GM21390 (cell line): ENCODE measurements around the gene CAAP1.
"Not testable (repeated sequence)": the region's sequence is repeated elsewhere in the genome, so short reads cannot be mapped to it uniquely, and the experiment has no call there.

Experiments used
- ATAC-seq: cut with Tn5 transposase; IDR thresholded peaks from one replicate; pipeline ENCODE4 v1.9.1; 2021; ENCODE audit not compliant: unreplicated experiment

The CAAP1 gene, protein sequence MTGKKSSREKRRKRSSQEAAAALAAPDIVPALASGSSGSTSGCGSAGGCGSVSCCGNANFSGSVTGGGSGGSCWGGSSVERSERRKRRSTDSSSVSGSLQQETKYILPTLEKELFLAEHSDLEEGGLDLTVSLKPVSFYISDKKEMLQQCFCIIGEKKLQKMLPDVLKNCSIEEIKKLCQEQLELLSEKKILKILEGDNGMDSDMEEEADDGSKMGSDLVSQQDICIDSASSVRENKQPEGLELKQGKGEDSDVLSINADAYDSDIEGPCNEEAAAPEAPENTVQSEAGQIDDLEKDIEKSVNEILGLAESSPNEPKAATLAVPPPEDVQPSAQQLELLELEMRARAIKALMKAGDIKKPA

DNA sequence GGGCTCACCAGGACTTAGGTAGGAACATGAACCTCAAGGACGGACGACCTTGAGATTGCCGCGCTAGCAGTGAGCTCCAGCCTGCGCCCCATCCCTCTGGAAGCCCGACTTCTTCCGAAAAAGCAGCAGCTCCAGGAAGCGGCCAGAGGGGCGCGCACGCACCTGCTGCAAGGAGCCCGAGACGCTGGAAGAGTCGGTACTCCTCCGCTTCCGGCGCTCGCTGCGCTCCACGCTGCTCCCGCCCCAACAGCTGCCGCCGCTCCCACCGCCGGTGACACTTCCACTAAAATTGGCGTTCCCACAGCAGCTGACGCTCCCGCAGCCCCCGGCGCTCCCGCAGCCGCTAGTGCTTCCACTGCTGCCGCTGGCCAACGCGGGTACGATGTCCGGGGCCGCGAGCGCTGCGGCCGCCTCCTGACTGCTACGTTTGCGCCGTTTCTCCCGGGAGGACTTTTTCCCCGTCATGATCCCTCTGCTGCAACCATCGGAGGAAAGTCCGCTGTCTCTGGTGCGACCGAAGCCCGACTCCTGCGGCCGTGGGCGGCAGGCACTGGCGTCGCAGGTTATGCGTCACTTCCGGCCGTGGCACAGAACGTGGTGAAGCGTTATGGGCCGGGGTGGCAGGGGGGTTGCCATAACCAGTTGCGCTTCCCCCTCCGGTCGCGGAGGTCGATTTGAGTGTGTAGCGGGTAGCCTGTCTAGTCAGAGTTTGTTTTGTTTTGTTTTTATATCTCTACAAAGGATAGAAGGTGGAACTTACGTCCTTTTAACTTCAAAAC, at the start of gene CAAP1:
Gene CAAP1, minus strand, starts transcription at position 552 of the 779 bp plus-strand sequence. Its CDS starts 87 bp downstream, at position 465.
- ATAC-seq: peak; percentile 92

- ATAC-seq: no peak
Observed at GRCh38 chr9:26940779-26941178, 48.2 kb upstream of the CAAP1 start.

DNA sequence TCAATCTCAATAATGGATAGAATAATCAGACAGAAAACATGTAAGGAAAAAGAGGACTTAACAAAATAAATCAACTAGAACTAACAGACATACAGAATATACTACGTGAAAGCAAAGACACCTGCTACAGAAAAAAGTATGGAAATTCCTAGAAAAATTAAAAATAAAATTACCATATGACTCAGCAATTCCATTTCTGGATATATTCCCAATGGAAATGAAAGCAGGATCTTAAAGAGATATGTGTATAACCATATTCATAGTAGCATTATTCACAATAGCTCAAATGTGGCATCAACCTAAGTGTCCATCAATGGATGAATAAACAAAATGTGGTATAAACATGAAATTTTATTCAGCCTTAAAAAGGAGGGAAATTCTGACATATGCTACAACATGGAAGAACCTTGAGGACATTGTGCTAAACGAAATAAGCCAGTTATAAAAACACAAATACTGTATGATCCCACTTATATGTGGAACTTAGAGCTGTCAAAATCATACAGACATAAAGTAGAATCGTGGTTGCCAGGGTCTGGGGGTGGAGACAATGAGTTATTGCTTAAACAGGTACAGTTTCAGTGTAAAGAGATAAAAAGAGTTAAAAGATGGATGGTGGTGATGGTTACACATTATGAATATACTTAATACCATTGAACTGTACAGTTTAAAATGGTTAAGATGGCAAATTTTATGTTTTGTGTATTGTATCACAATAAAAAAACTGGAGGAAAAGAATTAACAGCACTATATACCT, 47.5 kb upstream of the CAAP1 start:
- ATAC-seq: no peak

GRCh38 chr9:26937816-26938371, 45.3 kb upstream of the CAAP1 start:
- ATAC-seq: no peak

- no peak for ATAC-seq
Observed at GRCh38 chr9:26935847-26936246, 43.2 kb upstream of the CAAP1 start.

DNA sequence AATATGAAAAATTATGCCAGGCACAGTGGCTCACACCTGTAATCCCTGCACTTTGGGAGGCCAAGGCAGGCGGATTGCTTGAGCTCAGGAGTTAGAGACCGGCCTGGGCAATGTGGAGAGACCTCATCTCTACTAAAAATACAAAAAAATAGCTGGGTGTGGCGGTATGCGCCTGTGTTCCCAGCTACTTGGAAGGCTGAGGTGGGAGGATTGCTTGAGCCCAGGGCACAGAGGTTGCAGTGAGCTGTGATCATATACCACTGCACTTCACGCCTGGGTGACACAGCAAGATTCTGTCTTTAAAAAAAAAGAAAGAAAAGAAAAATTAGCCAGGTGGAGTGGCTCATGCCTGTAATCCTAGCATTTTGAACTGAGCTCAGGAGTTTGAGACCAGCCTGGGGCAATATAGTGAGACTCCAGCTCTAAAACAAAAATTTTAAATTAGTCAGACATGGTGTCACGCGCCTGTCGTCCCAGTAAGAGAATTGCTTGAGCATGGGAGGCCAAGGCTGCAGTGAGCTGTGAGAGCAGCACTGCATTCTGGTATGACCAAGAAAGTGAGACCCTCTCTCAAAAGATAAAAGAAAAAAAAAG, 36.4 kb upstream of the CAAP1 start:
- no peak for ATAC-seq

- ATAC-seq: no peak
Observed at GRCh38 chr9:26925609-26926008, 33.0 kb upstream of the CAAP1 start.

DNA sequence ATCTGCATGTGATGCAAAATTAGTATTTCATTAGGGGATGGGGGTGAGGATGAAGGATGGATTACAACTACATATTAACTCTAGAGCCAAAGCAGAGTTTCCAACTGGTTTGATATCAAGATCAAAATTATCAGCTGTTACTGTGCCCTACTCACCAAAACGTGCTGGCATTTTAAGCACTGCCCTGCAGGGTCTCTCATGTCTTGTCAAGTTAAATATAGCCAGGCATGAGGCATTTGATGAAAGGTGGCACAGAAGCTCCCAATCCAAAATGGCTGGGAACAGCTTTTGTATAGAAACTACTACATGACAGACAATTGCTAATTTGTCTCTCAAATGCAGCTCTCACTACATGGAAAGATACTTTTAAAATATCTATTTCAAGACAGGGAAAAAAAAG, 27.1 kb upstream of the CAAP1 start:
- ATAC-seq: no peak

GRCh38 chr9:26913138-26913668, 20.6 kb upstream of the CAAP1 start:
- no peak for ATAC-seq

DNA sequence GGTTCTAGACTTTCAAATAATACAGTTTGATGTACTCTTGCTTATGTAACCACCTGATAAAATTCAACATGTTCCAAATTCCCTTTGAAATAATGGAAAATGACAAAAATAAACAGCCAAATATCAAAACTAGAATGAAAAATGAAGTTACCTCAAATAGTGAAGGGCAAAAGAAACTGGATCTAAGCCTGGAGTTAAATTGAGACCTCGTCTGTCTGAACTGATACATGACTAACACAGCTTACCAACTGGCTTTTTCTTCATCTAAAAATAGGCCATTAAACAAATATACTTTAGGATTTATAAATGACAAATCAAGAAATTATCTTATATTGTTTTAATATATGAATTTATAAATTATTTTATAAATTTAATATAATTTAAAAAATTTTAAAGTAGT, 12.1 kb upstream of the CAAP1 start:
- ATAC-seq: no peak

- no peak for ATAC-seq
Observed at GRCh38 chr9:26904070-26904469, 11.5 kb upstream of the CAAP1 start.

GRCh38 chr9:26893030-26893676, 551 bp upstream of the CAAP1 start:
- ATAC-seq: peak; percentile 1

DNA sequence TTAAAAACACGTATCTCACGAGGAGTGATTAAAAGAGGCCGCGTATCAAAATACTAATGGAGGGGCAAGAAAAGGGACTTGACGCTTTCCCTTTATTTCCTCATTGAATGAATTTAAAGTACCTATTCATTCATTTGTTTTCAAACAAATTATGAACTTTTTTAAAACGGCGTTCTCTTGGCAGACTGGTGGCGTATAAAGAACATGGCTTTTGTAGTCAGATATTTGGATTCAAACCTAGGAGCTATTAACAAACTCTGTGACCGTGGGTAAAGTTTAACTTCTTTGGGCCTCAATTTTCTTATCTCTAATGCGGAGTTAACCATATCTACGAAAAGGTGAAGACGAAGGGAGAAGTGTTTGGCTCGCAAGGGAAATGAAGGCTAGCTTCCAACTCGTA, 876 bp downstream of the CAAP1 start:
- no peak for ATAC-seq

DNA sequence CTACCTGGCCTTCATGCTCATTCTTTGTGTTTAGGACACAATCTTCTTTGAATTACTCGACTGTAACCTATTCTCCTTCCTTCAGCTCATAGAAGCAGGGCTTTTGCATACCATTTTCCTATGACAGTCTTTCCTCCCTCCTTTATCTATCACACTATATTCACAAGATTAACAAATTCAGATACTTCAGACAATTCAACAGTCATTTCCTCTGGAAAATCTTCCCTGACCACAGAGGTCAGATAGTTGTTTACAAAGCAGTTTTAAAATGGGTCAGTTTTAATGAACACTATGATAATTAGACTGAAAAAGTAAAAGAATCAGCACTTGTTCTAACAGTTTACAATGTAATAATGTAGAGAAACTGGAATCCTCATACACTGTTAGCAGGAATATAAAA, 4.3 kb downstream of the CAAP1 start:
- ATAC-seq: no peak

- ATAC-seq: no peak
Observed at GRCh38 chr9:26882154-26882553, 10.4 kb downstream of the CAAP1 start.

GRCh38 chr9:26880262-26880661, 12.3 kb downstream of the CAAP1 start:
- ATAC-seq: no peak

DNA sequence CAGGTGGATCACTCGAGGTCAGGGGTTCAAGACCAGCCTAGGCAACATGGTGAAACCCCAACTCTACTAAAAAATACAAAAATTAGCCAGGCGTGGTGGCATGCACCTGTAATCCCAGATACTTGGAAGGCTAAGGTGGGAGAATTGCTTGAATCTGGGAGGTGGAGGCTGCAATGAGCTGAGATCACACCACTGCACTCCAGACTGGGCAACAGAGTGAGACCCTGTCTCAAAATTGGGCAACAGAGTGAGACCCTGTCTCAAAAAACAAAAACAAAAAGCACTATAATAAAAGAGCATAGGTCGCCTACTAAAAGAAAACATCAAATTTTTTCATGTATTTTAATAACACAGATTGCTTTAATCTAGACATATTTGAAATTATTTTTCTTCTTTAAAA, 17.4 kb downstream of the CAAP1 start:
- ATAC-seq: not testable (repeated sequence)

- no peak for ATAC-seq
Observed at GRCh38 chr9:26870292-26870691, 22.3 kb downstream of the CAAP1 start.

DNA sequence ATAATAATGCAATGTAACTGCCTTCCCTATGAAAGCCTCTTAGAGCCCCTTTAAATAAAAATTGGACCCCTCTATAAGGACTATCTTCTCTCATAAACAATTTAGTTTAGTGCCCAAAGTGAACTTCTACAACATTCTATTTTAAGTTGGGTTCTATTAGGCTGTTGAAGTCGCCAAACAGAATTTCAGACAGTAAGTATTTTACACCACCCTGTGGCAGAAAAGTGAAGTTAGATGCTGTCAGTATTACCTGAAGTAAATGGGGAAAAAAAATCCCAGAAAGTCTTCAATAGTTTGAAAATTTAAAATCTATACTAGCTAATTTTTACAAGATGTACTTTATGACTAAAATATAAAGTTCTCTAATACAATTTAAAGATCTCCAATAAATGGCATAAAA, 29.5 kb downstream of the CAAP1 start:
- ATAC-seq: no peak

DNA sequence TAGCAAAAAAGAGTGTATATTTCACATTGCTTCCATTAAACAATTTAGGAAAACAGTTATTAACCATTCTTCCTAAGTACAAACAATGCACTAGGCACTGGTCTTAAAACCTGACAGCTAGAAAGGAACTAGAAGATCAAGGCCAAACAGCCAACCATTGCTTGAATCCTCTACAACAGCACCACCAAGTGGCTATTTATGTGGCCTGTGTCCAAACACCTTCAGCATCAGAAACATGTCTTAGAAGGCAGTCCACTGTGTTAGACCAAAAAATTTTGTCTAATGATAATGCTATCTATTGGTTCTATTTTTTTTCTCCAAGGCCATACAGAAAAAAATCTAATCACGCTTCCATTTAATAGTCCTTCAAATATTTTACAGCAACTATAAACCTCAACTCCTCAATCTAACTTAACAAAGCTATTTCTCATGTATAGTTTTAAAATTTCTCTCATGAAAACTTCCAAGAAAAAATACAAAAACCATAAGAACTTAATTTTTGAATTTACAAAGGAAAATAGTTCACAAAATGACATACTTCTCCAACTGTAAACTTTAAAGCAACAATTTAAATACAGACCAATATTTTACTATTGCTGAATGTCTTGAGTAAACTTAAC, 36.1 kb downstream of the CAAP1 start:
- peak; percentile 72 for ATAC-seq
